K562 (cell line): ENCODE data around the gene MTARC2. TPM values are rescaled to one million over a fixed set of nuclear protein-coding genes. Genes with fewer than 3 reads are reported as not detected.

Source experiments
- ATAC-seq: fragments of 200-7000 bp; cut with Tn5 transposase; 3 replicates; pipeline ENCODE4 v1.9.1; 2020; ENCODE audit warnings: moderate library complexity
- BruUV-seq: library from RNA; stranded (reverse); fragments of 400-500 nt; replicated peaks from 2 replicates; lab custom pipeline; 2021; lab: Mats Ljungman, UMichigan
- CTCF ChIA-PET: fragments of 300-600 bp; formaldehyde crosslinking; extraction: SDS; loops from one replicate; lab custom pipeline; 2021; ENCODE audit warnings: low intra/inter-chr PET ratio; lab: Yijun Ruan, JAX
- POLR2A ChIA-PET: fragments of 300-600, 350-650 bp; sonication (Branson Sonifier 250); formaldehyde crosslinking; extraction: SDS; loops from one replicate; lab custom pipeline; 2021; ENCODE audit warnings: antibody characterized with exemption, inconsistent platforms; lab: Yijun Ruan, JAX
- DNase-seq, 4 experiments: peaks; one replicate each; pipeline versions ENCODE4 v3.0.0 to v3.0.0-alpha.2; 2011 to 2018; ENCODE audit warnings: low spot score in 3 of 4, mixed read lengths in 3 of 4; ENCODE audit errors: extremely low read depth in 1 of 4
- FAIRE-seq: peaks from 2 replicates; lab custom pipeline; 2011; peaks lifted over from hg19 to GRCh38; lab: Jason Lieb, UNC
- H2AFZ ChIP-seq: 2 replicates; pipeline ENCODE4 v1.6.0; 2011; ENCODE audit warnings: low read depth, low read length, control low read depth, inconsistent platforms
- H3K27ac ChIP-seq: fragments of 200-600 bp; 3 replicates; pipeline ENCODE4 v1.8.0; 2011; ENCODE audit warnings: low read depth, mild to moderate bottlenecking, control low read depth, inconsistent platforms, low read length, moderate library complexity, mixed read lengths; ENCODE audit errors: extremely low read depth
- H3K27me3 ChIP-seq, 2 experiments: fragments of 300-600 bp in 1 of 2; 2 replicates in 1 of 2; 3 replicates in 1 of 2; pipeline versions ENCODE4 v1.6.0 to v1.8.0; 2011; ENCODE audit warnings: inconsistent platforms in 2 of 2, low read length in 2 of 2, mild to moderate bottlenecking in 1 of 2, mixed read lengths in 1 of 2, moderate library complexity in 1 of 2; ENCODE audit not compliant: control insufficient read depth in 2 of 2, insufficient read depth in 2 of 2
- H3K36me3 ChIP-seq: fragments of 300-600 bp; 3 replicates; pipeline ENCODE4 v1.8.0; 2011; ENCODE audit warnings: mild to moderate bottlenecking, low read length, inconsistent platforms; ENCODE audit not compliant: control insufficient read depth, insufficient read depth
- H3K4me1 ChIP-seq, 2 experiments: fragments of 200-600 bp in 1 of 2; replicated peaks in 1 of 2; 2 replicates in 1 of 2; 3 replicates in 1 of 2; pipeline versions ENCODE4 v1.5.1 to v1.8.0; 2011; ENCODE audit warnings: inconsistent platforms in 2 of 2, low read length in 2 of 2, mild to moderate bottlenecking in 1 of 2, mixed read lengths in 1 of 2, moderate library complexity in 1 of 2; ENCODE audit not compliant: control insufficient read depth in 2 of 2, insufficient read depth in 2 of 2
- H3K4me2 ChIP-seq: 2 replicates; pipeline ENCODE4 v1.6.1; 2011; ENCODE audit warnings: low read length, control low read depth, inconsistent platforms, mixed read lengths; ENCODE audit not compliant: insufficient read depth
- H3K4me3 ChIP-seq: fragments of 200-600 bp; sonication (generic), shearing (Covaris generic); 2 replicates; pipeline ENCODE4 v1.5.1; 2016; ENCODE audit warnings: control low read depth, inconsistent platforms
- H3K79me2 ChIP-seq: fragments of 200-600 bp; 3 replicates; pipeline ENCODE4 v1.8.0; 2011; ENCODE audit warnings: low read length, inconsistent platforms; ENCODE audit not compliant: control insufficient read depth, insufficient read depth
- H3K9ac ChIP-seq, 2 experiments: 2 replicates each; pipeline versions ENCODE4 v1.6.0 to v1.6.1; 2011; ENCODE audit warnings: low read depth in 2 of 2, low read length in 2 of 2, control low read depth in 1 of 2, inconsistent platforms in 1 of 2, mild to moderate bottlenecking in 1 of 2, mixed read lengths in 1 of 2; ENCODE audit not compliant: insufficient read depth in 1 of 2
- H3K9me1 ChIP-seq: one replicate; pipeline ENCODE4 v1.6.0; 2011; ENCODE audit warnings: inconsistent platforms, mild to moderate bottlenecking, low read length, moderate library complexity; ENCODE audit not compliant: control insufficient read depth, insufficient read depth
- H3K9me3 ChIP-seq: replicated peaks from 2 replicates; pipeline ENCODE4 v1.5.1; 2011; ENCODE audit warnings: low read depth, low read length, inconsistent platforms; ENCODE audit not compliant: control insufficient read depth, insufficient read depth
- H4K20me1 ChIP-seq: replicated peaks from 2 replicates; pipeline ENCODE4 v1.6.1; 2011; ENCODE audit warnings: low read length, inconsistent platforms, mixed read lengths; ENCODE audit not compliant: control insufficient read depth, insufficient read depth
- CEBPB ChIP-seq: fragments of 450-650 bp; IDR thresholded peaks from 2 replicates; pipeline ENCODE4 v1.6.1; 2016; ENCODE audit warnings: missing genetic modification characterization, missing compliant biosample characterization
- CEBPG ChIP-seq, 3 experiments: fragments of 200-800 bp in 1 of 3; sonication (Bioruptor generic) in 1 of 3; sonication (generic) in 1 of 3; formaldehyde crosslinking in 1 of 3; IDR thresholded peaks in 2 of 3; conservative IDR thresholded peaks in 1 of 3; 2 replicates each; pipeline versions ENCODE4 v1.6.1 to v1.8.0; 2016 to 2022; ENCODE audit warnings: missing compliant biosample characterization in 2 of 3, missing genetic modification characterization in 2 of 3, mild to moderate bottlenecking in 1 of 3, missing genetic modification reagents in 1 of 3
- CGGBP1 ChIP-seq: fragments of 250-450 bp; sonication (Bioruptor Pico); IDR thresholded peaks from 2 replicates; pipeline ENCODE4 v1.9.0; 2021; ENCODE audit warnings: mild to moderate bottlenecking
- DNMT1 ChIP-seq: fragments of 450-650 bp; IDR thresholded peaks from 2 replicates; pipeline ENCODE4 v1.6.1; 2016; ENCODE audit warnings: antibody characterized with exemption, mild to moderate bottlenecking
- FOXO4 ChIP-seq: fragments of 450-650 bp; formaldehyde crosslinking; IDR thresholded peaks from 2 replicates; pipeline ENCODE4 v1.4.0; 2020; ENCODE audit warnings: mild to moderate bottlenecking, moderate library complexity
- HSF4 ChIP-seq: fragments of 250-450 bp; sonication (Bioruptor Pico); IDR thresholded peaks from 2 replicates; pipeline ENCODE4 v2.1.2; 2022; ENCODE audit warnings: mild to moderate bottlenecking, moderate library complexity, borderline replicate concordance
- NFIC ChIP-seq: fragments of 450-650 bp; IDR thresholded peaks from 2 replicates; pipeline ENCODE4 v1.6.1; 2017; ENCODE audit warnings: mild to moderate bottlenecking, inconsistent platforms
- TCF7L2 ChIP-seq: fragments of 150-350 bp; IDR thresholded peaks from 2 replicates; pipeline ENCODE4 v1.6.1; 2016; ENCODE audit warnings: low read depth, mild to moderate bottlenecking, low read length, moderate library complexity
- ZNF583 ChIP-seq: fragments of 250-450 bp; sonication (Bioruptor Pico); IDR thresholded peaks from 2 replicates; pipeline ENCODE4 v1.4.0; 2020
- ZNF77 ChIP-seq: fragments of 250-450 bp; sonication (Bioruptor Pico); IDR thresholded peaks from 2 replicates; pipeline ENCODE4 v1.5.0; 2020
- WGBS: fragments of 100-300 bp; shearing (Covaris generic); methylation state at CpG from one replicate; pipeline ENCODE4 v1.1.6; 2016; ENCODE audit warnings: low coverage, mixed read lengths; ENCODE audit not compliant: insufficient coverage; ENCODE audit errors: missing lambda C conversion rate; 5-methylcytosine and 5-hydroxymethylcytosine counted together
- in situ Hi-C: fragments of 300-500 bp; cut with MboI; formaldehyde crosslinking; loops from 4 replicates; pipeline ENCODE4 v1.15.0; 2018; ENCODE audit warnings: inconsistent platforms, mixed read lengths
- intact Hi-C: fragments of 100-400 bp; cut with micrococcal nuclease; formaldehyde crosslinking; loops from 2 replicates; pipeline ENCODE4 v1.14.2; 2022
- polyA plus RNA-seq, 8 experiments: library from polyadenylated mRNA; depleted of rRNA in 4 of 8; stranded (reverse) in 5 of 8; unstranded in 3 of 8; fragments of >200 nt; fragmentation: Nextera tagmentation in 2 of 8; fragmentation: Illumina TruSeq in 1 of 8; extraction: Ambion mirVana in 2 of 8; extraction: Trizol in 1 of 8; gene quantifications; 2 replicates each; pipeline versions ENCODE4 v1.2.1 to v1.2.3, GENCODE V29; 2011 to 2014; ENCODE audit warnings: inconsistent platforms in 1 of 8, missing spikeins in 1 of 8
- total RNA-seq, 7 experiments: library from RNA; depleted of rRNA in 6 of 7; stranded (reverse); fragments of >200 nt in 6 of 7; fragmentation: Illumina TruSeq in 2 of 7; extraction: Trizol in 2 of 7; gene quantifications; 2 replicates each; pipeline versions ENCODE4 v1.2.1 to v1.2.3, GENCODE V29; 2011 to 2021; ENCODE audit warnings: low replicate concordance in 1 of 7

Gene MTARC2
- total and polyA plus RNA-seq, 9 of the 15 experiments (the other 6 are each of a cell fraction or from before 2014, with no cell fraction given): 0.03 to 0.35 TPM; not detected in 7

GRCh38 chr1:220825819-220826551 lies 77.9 kb downstream of the MTARC2 start:
- no peaks in the 10 kb centered on the region for H4K20me1 ChIP-seq
- intact Hi-C loops: no loop called here
- no peak overlapping the region for H3K4me2 ChIP-seq
- FAIRE-seq (no peak), DNase-seq (peak in 1 of 4 experiments; percentile 13), ATAC-seq (no peak)
- no TSS peak for BruUV-seq
- WGBS: 0% methylated on average over 6 of the region's 6 CpGs
- no peak overlapping the region for H3K27ac ChIP-seq
- no peak overlapping the region for H3K4me3 ChIP-seq
- no peaks in the 10 kb centered on the region for H3K4me1 ChIP-seq
- no peaks in the 10 kb centered on the region for H3K9me3 ChIP-seq
- ChIA-PET CTCF (no interaction called here), POLR2A (interaction anchor here (0.6 kb wide), 1 partner anchor 10 kb away, joined by 3 read pairs; no protein-coding TSS in a partner anchor)
- in situ Hi-C loops: no loop called here
- H3K36me3 ChIP-seq: no peaks in the 10 kb centered on the region
- no peak overlapping the region for H3K9ac ChIP-seq
- TF ChIP-seq NFIC (peak; percentile 44), CEBPG (CRISPR knock-in tag; IDR thresholded peaks at IDR 0.05) (no peak), CEBPG (tag; conservative IDR thresholded peaks at IDR 0.05 in 1 of 2, IDR thresholded peaks at IDR 0.05 in 1 of 2) (peak in 1 of 2 experiments; percentile 56; a peak in 1 of 4 replicates), CEBPB (tag) (peak; percentile 63), ZNF77 (CRISPR knock-in tag) (no peak)
- H2AFZ ChIP-seq: no peak overlapping the region
- no peaks in the 10 kb centered on the region for H3K79me2 ChIP-seq
- no peaks in the 10 kb centered on the region for H3K27me3 ChIP-seq
- H3K9me1 ChIP-seq: no peaks in the 10 kb centered on the region

GRCh38 chr1:220826729-220827128 lies 78.6 kb downstream of the MTARC2 start:
- CTCF ChIA-PET: no interaction called here

More at GRCh38 chr1:220826729-220827128, 78.6 kb downstream of the MTARC2 start:
- TF ChIP-seq CGGBP1 (CRISPR knock-in tag) (no peak), DNMT1 (no peak), ZNF583 (no peak), HSF4 (CRISPR knock-in tag) (no peak), FOXO4 (CRISPR knock-in tag) (no peak), TCF7L2 (no peak)
- Histone ChIP-seq H3K27me3 (no peaks in the 10 kb centered on the region), H3K79me2 (no peaks in the 10 kb centered on the region), H4K20me1 (no peaks in the 10 kb centered on the region), H3K9me3 (no peaks in the 10 kb centered on the region), H3K4me1 (no peaks in the 10 kb centered on the region), H3K27ac (no peak overlapping the region), H2AFZ (no peak overlapping the region), H3K9ac (no peak overlapping the region), H3K4me3 (no peak overlapping the region), H3K36me3 (no peaks in the 10 kb centered on the region), H3K9me1 (no peaks in the 10 kb centered on the region), H3K4me2 (no peak overlapping the region)
- BruUV-seq: no TSS peak
- 0% methylated on average over 5 of the region's 5 CpGs for WGBS
- DNase-seq (no peak), ATAC-seq (no peak), FAIRE-seq (no peak)
- in situ Hi-C loops: no loop called here
- intact Hi-C loops: no loop called here
- POLR2A ChIA-PET: no interaction called here
